GM21367 (cell line): ENCODE results near the gene RIMS1.

Source experiments
- ATAC-seq: cut with Tn5 transposase; IDR thresholded peaks from one replicate; pipeline ENCODE4 v1.9.1; 2021; ENCODE audit not compliant: unreplicated experiment

RIMS1 gene

GRCh38 chr6:72218125-72218524 is 331.8 kb downstream of the RIMS1 start:
- ATAC-seq, result peak; percentile 93

GRCh38 chr6:72219536-72219935 is 333.2 kb downstream of the RIMS1 start:
- no peak for ATAC-seq

GRCh38 chr6:72238021-72238420 is 351.7 kb downstream of the RIMS1 start:
- no peak for ATAC-seq

- no peak for ATAC-seq
Observed at GRCh38 chr6:72238900-72239299, 352.6 kb downstream of the RIMS1 start.

- ATAC-seq, result no peak
Observed at GRCh38 chr6:72245565-72245964, 359.2 kb downstream of the RIMS1 start.

- ATAC-seq, result no peak
Observed at GRCh38 chr6:72246926-72247325, 360.6 kb downstream of the RIMS1 start.

GRCh38 chr6:72248621-72249020 is 362.3 kb downstream of the RIMS1 start:
- ATAC-seq, result no peak

- no peak for ATAC-seq
Observed at GRCh38 chr6:72250664-72251063, 364.3 kb downstream of the RIMS1 start.

- ATAC-seq, result no peak
Observed at GRCh38 chr6:72260489-72260888, 374.1 kb downstream of the RIMS1 start.

- ATAC-seq, result no peak
Observed at GRCh38 chr6:72261554-72261953, 375.2 kb downstream of the RIMS1 start.

GRCh38 chr6:72262254-72262653 is 375.9 kb downstream of the RIMS1 start:
- ATAC-seq, result no peak

GRCh38 chr6:72267470-72267869 is 381.1 kb downstream of the RIMS1 start:
- ATAC-seq, result no peak

- ATAC-seq, result no peak
Observed at GRCh38 chr6:72271531-72271930, 385.2 kb downstream of the RIMS1 start.

GRCh38 chr6:72272958-72273357 is 386.6 kb downstream of the RIMS1 start:
- no peak for ATAC-seq

GRCh38 chr6:72275888-72276287 is 389.5 kb downstream of the RIMS1 start:
- ATAC-seq, result no peak

GRCh38 chr6:72282201-72282600 is 395.9 kb downstream of the RIMS1 start:
- no peak for ATAC-seq

GRCh38 chr6:72283571-72283970 is 397.2 kb downstream of the RIMS1 start:
- no peak for ATAC-seq

GRCh38 chr6:72286911-72287311 is 400.6 kb downstream of the RIMS1 start:
- no peak for ATAC-seq

- ATAC-seq, result no peak
Observed at GRCh38 chr6:72287801-72288200, 401.5 kb downstream of the RIMS1 start.

- no peak for ATAC-seq
Observed at GRCh38 chr6:72288592-72288991, 402.2 kb downstream of the RIMS1 start.

- ATAC-seq, result no peak
Observed at GRCh38 chr6:72290620-72291019, 404.3 kb downstream of the RIMS1 start.

GRCh38 chr6:72296375-72296774 is 410.0 kb downstream of the RIMS1 start:
- no peak for ATAC-seq

GRCh38 chr6:72305971-72306370 is 419.6 kb downstream of the RIMS1 start:
- ATAC-seq, result no peak
